Measurements from ENCODE around the gene COL6A3. TPM values are rescaled to one million over a fixed set of nuclear protein-coding genes. Genes with fewer than 3 reads are reported as not detected.

The COL6A3 gene
- total RNA-seq: 3.0 and 4.3 TPM in 2 replicates

GRCh38 chr2:237413777-237414661 is at the start of gene COL6A3:
COL6A3 (minus strand) TSS chr2:237414164; CDS start chr2:237396817, 17,347 bp downstream.

Other genes starting within 250 kb of the COL6A3 start
- gene MLPH, start 73.1 kb upstream of the COL6A3 start, total RNA-seq: not detected in 2 replicates
- not detected in 2 replicates for gene PRLH, start 152.4 kb upstream of the COL6A3 start, total RNA-seq
- gene RAB17, start 176.6 kb upstream of the COL6A3 start, total RNA-seq: 0.49 and 0.87 TPM in 2 replicates
- 159 and 170 TPM in 2 replicates for gene LRRFIP1, start 213.4 kb upstream of the COL6A3 start, total RNA-seq